Activated CD8-positive, alpha-beta memory T cell treated with anti-CD3 and anti-CD28 coated beads, Interleukin-2, amount 50 U/mL, for 48 hours (primary cell): ENCODE data around the gene VSTM2B.

ENCODE experiments used
- DNase-seq: peaks from one replicate; pipeline ENCODE4 v3.0.0-alpha.2; 2020

VSTM2B gene

DNA sequence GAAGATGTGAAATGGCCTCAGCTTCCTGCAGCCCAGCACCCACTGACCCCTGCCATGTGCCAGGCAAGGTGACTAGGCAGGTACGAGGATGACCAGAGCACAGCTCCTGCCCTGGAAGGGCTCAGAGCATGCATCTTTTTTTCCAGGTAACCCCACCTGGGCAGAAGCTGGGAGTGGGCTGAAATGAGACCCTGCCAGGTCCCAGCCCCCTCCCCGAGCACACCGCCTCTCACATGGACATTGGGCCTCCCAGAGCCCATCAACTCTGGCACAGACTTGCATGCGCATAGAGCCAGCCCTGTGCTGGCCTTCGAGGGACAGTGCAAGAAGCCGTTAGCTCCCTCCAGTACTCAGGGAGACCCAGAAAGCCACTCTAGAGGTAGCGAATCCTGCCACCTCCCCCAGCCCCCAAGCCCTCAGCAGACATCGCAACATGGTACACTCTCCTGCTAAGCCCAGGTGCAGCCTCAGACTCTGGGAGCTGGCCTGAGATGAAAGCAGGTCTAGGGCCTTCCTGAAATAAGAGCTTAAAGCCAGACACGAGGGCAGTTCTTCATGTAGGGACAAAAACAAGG lies 8.9 kb upstream of the VSTM2B start:
- DNase-seq = no peak

DNA sequence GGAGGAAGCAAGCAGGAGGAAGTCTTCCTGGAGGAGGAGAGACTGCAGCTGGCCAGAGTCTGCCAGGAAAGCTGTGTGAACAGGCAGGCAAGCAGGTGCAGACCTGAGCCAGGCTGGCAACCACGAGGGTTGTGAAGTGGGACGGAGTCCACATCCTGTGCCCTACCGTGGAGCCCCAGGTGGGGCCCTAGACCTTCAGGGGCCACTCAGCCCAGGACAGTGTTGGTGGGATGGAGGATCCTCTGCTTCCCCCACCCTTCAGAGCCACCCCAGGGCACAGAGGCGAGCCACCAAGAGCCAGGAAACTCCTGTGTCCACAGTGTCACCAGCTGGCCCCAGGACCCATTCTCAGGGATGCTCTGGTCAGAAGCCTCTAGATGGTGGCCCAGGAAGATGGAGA lies 8.4 kb upstream of the VSTM2B start:
- no peak for DNase-seq

DNA sequence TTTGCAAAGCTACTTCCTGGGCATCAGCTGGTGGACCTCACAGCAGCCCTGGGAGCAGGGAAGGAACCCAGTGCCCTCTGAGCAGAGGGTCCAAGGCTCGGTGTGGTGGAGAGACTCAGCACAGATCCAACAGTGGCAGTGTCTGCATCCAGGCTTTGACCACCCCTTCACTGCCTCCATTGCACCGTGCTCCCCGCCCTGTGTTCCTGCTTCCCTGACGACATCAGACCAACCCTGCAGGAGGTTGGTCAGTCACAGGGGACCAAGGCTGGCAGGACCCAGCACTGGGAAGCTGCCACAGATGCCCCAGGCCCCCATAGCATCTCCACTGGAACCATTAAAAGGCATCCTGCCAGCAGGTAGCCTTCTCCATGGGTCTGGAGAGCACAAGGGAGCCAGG lies 7.8 kb upstream of the VSTM2B start:
- DNase-seq = no peak

DNA sequence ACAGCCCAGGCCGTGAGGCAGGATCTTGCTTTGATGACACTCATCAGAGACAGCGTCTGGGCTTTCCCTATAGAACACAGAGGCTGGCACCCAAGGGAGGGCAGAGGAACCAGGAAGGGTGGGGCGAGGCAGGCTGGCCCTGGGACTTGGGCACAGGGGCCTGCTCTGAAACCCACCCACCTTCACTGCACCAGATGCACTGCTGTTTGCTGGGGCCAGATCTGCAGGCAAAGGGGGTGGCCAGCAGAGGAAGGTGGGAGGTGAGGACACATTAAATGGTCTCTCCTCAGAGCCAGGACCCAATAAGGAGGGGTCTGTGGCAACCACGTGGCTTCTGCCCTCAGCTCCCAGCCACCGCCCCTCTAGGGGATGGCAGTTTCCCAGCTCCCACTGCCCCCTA lies 6.6 kb upstream of the VSTM2B start:
- DNase-seq = no peak

DNA sequence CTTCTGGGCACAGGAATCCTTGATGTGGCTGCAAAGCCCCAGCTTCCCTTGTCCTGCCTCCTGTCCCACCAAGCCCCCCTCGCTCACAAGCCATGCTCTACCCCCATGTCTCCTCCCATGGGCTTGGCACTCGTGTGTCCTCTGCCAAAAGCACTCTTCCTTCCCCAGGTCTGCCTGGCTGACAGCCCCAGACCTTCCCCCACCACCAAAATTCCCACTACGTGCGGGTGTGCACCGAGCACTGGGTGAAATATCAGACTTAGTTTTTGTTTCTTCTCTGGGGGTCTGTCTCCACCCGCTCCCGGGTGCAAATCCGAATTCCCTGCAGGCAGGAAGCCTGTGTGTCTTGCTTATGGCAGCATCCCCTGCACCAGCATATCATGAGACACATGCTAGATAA lies 5.9 kb upstream of the VSTM2B start:
- no peak for DNase-seq

DNA sequence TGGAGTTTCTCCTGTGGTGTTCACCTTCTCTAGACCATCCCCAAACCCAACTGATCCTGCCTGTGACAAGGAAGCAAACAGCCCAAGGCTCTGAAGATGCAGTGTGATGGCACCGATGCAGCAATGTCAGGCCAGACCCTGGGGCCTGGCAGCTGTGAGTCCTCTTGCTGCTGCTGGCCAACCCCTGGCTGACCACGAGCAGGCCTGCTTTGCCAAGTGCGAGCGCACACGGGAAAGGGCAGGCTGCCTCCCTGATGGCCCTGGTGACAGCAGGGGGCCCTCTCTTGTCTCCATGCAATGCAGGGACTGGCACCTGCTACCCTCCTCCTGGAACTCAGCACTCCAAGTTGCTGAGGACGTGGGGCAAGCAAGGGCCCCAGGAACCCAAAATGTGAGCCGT lies 5.4 kb upstream of the VSTM2B start:
- DNase-seq = no peak

DNA sequence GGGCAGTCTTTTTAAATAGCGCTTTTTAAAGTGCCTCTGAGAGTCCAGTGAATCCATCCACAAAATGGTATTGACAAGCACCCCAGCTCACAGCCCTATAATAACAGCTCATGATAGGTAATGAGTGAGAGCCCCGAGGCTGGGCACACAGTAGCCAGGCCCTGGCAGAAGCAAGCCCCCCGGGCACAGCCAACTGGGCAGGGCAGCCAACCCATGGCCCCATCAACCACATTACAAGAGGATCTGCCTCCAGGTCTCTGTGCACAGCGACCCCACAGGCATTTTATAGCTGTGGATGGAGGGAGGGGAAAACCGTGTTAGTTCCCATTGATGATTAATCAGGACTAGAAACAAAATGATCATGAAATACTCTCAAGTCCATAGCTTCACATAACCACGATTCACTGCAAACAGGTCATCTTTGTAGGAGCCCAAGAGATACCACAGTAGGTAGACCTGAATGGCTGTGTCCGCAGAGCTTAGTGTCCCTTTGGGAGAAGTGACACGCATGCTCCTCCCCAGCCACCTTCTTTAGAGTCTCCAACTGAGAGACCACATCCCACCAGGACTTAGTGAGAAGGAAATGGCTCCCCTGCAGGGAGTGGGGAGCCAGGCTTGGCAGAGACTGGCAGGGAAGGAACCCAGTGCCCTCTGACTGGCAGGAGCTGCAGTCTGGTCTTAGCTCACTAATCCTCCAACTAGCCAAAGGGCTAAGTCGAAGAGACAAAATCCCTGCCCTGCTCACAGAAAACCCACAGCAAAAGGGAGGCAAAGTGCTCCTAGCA lies 4.3 kb upstream of the VSTM2B start:
- DNase-seq = no peak

DNA sequence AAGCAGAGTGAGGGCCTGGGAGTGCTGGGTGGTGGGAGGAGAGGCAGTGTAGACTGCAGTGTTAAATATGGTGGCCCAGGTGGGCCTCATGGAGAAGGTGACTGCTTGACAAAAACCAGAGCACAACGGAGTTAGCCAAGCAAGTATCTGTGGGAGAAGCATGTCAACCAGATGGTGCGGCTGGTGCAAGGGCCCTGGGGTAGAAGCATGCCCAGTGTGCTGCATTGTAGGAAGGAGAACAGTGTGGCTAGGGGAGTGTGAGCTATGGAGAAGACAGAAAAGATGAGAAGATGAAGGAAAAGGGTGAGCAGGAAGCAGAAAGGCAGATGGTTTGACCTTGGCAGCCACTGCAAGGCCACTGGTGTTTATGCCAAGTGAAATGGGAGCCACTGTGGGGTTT lies 2.2 kb upstream of the VSTM2B start:
- no peak for DNase-seq

DNA sequence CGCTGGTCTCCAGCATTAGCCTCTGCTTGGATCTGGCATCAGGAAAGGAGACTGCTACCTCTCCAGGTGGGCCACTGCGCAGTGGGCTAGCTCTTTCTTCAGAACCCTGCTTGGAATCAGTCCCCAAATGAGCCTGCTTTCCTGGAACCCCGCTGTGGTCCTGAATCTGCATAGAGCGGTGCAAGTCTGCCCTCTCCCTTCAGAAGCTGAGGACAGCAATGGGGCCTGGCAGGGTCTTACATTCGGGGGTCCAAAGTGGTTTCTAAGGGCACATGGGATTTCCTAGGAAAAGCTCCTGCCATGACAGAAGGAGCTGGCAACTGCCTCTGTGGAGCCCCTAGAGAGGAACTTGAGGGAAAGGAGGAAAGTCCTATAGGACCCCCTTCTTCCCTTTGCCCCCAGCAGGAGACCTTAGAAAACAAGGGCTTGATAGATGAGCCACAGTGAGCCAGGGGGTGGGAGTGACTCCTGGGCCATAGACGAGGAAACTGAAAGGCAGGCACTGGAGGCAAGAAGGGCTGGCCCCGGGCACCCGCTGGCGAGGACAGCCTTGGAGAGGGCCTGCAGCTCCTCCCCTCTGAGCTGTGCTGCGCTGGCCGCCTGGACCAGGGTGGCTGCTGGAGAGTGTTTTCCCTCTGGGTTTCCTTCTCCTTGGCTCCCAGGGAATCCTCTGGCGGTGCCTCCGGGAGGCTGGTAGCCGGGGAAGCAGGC lies 1.4 kb upstream of the VSTM2B start:
- no peak for DNase-seq

DNA sequence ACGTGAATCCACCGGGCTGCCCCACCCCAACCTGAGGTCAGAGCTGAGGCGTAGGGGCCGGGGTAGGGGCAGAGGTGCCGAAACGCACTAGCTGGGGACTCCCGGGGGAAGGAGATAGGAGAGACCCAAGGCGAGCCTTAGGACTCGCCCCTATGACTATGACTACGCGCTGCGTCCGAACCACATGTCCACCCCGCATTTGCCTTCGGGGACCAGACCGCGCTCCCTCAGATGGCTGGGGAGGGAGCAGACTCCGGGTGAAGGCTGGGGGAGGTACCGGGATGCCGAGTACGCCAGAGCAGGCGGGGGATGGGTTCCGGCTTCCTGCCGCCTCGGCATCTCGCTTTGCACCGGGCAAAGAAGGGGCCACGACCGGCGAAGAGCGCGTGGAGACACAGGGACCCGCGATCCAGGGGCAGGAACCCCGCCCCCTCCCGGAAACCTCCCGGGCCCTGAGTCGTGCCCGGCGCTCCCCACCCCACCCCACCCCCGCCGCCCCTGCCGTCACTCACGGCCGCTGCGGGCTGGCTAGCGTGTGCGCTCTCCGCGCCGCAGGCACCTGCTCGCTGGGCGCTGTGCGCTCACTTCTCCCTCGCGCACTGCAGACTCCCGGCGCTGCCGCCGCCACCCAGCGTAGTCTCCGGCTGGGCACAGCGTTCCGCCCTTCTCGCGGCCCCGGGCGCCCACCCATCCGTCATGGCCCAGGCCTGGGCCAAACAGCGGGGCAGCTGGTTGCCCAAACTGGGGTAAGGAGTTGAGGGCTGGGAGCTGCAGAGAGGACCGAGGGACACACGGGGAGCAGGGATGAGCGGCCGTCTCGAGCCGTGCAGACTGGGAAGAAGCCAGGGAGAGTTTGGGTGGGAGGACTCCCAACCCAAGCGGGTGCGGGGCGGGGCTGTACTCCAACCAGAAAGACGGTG lies 622 bp upstream of the VSTM2B start:
- DNase-seq = peak; percentile 61

DNA sequence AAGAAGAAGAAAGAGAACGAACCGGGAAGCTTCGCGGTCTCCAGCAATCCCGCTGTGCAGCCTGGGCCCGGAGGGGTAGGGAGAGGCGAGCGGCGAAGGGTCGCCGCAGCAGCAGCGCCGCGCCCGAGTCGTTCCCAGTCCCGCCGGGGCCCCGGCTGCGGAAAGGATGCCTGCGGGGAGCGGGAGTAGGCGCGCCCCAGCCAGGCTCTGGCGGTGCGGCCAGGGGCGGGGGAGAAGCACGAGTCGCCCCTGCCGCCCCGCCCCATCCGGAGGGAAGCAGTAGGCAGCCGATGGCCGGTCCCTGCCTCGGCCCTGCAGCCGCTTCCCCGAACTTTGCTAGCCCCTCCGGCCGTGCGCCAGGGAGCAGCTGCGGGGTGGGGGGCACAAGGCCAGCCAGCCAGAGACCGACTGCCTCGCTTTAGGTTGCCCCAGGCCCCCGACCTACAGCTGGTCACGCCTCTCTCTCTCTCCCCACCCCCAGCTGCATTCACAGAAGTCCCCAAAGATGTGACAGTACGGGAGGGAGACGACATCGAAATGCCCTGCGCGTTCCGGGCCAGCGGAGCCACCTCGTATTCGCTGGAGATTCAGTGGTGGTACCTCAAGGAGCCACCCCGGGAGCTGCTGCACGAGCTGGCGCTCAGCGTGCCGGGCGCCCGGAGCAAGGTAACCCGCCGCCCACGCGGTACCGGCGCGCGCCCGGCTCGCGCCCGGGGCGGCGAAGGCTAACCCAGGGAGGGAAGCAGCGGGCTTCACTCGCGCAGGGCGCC lies 1.1 kb downstream of the VSTM2B start:
- peak; percentile 77 for DNase-seq

DNA sequence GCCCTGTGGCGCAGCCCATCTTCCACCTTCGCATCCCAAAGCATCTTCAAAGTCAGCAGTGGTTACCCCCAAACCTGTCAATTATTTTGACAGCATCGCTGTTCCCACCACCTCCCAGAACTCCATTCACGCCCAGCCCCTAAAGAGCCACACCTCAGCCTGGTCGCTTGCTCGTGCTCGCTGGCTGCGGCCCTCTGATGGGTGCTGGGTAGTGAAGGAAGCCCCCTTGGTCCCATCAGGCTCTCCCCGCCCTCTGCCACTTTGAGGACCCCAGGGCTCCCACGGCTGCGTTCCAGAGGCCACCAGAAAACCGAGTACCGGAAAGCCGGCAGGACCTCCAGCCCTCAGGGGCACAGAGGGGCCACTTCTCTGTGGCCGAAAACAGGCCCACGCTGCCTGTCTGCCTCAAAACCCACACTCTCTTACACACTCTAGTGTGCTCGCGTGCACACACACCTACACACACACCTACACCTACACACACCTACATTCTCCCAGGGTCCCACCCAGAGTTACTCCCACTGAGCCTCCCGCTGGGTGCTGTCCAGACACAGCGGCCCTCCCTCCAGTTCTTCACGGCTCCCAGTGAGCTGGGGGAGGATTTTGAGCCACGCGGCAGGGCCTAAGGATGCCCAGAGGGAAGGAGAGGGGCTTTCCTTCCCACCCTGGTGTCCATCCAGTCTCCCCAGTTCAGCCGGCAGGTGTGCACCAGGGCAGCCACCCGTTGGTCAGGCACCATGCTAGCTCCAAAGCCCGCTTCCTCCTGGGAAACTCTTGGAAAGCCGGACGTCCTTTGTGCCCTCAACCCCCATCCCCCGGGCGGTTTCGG lies 1.9 kb downstream of the VSTM2B start:
- no peak for DNase-seq

DNA sequence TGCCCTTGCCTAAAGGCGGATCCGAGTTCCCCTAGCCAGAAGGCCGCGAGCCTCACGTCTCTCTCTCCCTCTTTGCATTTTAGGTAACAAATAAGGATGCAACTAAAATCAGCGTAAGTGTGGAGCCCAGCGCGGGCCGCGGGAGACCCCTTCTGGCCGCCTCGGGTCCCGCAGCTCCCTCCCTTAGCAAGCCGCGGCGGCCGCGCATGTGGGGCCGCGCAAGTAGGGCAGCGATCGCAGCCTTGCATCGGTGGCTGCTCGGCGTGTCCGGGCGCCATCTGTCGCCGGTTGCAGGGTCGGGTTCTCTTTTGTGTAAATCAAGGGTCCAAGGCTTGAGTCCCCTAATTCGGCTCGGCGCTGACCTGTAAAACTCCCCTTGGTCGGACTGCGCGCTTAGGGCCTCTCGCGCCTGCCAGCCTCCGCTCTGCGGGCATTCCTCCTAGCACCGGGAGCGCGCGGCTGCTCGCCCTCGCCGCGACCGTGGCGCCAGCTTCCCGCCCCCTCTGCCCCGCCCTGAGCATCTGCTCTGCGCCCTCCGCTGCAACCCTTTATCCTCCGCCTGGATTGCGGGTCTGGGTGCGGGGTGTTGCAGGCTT lies 2.7 kb downstream of the VSTM2B start:
- peak; percentile 90 for DNase-seq

DNA sequence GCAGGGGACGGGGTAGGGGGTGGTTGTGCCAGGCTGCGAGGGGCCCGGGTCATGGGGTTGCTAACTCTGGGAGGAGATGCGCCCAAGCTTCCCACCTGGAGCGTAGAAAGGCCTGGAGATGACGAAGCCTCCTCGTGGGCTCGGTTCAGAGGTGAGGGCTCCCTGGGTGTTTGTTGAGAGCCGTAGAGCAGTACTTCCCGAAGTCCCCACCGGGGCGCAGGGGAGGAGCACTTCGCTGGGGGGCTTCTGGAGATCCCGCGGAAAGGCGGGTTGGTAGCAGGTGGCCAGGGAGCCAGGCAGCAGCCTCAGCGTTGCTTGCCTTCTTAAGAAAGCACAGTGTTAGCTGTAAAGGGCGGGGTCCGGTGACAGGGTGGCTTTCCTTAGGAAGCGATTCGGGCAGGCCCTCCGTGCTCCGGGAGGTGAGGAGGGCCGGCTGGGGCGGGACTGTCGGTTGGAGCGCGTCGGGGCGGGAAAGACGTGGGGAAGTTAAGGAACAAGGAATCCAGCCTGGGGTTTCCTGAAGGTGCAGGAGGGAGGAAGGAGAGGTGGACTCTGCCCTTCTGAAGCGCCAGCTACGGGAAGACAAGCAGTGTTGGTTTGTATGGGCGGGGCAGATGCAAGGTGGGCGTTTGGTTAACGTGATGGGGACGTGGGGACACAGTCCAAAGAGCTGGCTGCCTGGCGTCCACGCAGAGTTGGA lies 3.3 kb downstream of the VSTM2B start:
- DNase-seq = no peak

DNA sequence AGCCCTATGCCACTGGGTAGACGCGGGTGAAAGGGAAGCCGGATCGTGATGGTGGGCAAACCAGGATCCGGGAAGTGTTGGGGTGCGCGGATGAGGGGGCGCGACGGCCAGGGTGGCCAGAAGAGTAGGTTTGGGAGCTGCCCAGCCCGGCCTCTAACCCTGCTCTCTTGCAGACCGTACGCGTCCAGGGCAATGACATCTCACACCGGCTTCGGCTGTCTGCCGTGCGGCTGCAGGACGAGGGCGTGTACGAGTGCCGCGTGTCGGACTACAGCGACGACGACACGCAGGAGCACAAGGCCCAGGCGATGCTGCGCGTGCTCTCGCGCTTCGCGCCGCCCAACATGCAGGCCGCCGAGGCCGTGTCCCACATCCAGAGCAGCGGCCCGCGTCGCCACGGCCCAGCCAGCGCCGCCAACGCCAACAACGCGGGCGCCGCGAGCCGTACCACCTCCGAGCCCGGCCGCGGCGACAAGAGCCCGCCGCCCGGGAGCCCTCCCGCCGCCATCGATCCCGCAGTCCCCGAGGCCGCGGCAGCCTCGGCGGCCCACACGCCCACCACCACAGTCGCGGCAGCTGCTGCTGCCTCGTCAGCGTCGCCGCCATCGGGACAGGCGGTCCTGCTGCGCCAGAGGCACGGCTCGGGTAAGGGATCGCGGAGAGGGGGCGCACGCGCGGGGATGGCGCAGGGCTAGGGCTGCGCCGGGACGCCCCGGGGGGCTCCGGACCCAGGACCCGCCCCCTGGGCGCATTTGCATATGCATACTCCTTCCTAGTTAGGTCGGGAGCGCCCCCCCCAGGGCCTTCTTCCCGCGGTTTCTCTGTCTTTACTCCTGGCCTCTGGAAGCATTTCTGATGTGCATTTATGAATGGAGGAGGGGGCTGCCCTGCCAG lies 4.1 kb downstream of the VSTM2B start:
- no peak for DNase-seq

DNA sequence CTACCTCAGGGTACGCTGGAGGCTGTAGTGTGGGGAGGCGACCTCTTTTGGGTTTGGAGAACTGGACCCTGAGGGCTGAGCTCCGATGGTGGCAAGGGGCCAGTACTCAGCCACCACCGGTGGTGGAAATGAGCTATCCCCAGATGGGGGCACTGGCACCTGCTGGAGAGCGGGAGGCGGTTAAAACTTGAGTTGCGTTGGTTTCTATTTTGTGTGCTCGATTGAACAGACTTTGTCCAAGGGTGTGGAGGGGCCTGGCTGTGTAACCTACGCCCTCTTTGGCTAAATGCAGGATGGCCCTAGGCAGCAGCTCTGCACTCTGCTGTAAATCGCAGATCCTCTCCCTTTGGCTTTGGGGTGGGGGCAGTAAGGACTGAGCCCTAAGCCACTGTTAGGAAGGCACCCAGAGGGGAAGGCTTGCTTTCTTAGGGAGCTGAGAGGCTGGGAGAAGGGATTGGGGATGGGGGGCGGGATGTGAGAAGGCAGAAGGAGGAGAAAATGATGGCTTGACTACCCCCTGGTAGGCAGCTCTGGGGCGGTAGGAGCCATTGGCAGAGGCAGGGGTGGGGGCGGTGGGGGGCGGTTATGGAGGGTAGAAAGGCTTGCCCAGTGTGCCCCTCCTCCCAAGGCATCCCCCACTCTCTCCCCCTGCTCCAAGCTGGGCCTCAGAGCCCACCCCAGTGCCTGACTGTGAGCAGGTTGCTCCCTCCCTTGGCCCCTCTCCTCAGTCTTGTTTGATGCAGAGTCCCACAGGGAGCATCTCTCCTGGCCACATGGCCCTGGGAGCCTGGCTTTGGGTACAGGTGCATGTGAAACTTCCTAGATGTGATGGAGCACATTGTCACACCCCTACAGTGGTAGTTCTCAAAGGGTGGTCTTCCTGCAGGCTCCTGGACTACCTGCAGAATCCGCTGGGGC lies 5.0 kb downstream of the VSTM2B start:
- DNase-seq = no peak

DNA sequence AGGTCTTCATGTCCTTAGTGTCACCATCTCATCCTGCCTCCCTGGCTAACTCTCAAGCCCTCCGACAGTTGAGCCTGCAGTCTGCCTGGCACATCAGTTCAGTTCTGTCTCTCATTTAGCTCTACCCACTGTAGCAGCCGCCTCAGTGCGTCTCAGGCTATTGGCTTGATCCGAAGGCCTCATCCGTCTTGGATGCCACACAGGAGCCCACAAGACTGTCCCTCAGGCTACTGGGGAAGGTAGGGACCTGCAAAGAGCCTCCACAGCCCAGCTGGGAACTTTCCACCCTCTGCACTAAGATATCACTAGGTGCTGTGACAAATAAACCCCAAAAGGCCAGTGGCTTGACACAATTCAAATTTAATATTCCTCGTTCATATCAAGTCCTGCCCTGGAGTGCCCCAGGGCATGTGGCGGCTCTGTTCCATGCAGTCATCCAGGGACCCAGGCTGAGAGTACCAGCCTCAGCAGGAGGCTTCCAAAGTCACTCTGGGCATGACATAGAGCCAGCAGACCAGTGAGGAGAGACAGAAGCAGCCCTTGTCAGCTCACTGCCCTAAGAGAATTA lies 5.7 kb downstream of the VSTM2B start:
- DNase-seq = no peak

DNA sequence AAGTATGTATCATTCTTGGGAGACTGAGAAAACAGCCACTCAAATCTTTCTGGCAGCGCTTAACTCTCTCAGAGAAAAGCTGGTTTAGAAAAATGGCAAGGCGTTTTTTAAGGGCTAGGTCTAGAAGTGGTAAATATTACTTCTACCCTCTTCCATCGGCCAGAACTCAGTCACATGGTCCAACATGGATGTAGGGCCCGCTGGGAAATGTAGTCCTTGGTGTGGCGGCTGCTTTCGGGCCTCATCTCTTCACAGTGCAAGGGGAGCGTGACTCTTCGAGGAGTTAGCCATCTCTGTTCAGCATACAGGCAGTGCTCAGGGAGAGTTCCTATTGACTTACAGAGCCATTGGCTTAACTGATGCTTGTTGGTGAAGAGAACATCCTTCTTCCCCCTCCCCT lies 6.3 kb downstream of the VSTM2B start:
- DNase-seq = peak; percentile 32
